Right kidney (tissue), 1 donor: ENCODE results near the gene SLC25A34.

Experiments
- DNase-seq: peaks from one replicate; pipeline ENCODE4 v3.0.0-alpha.2; 2016

The SLC25A34 gene

GRCh38 chr1:15775706-15776105 lies 39.6 kb downstream of the SLC25A34 start:
- DNase-seq, result no peak

GRCh38 chr1:15777909-15778707 lies 42.0 kb downstream of the SLC25A34 start:
- DNase-seq, result no peak

GRCh38 chr1:15785683-15786082 lies 49.6 kb downstream of the SLC25A34 start:
- DNase-seq, result no peak

- DNase-seq, result no peak
Observed at GRCh38 chr1:15786581-15786980, 50.5 kb downstream of the SLC25A34 start.

- no peak for DNase-seq
Observed at GRCh38 chr1:15788624-15789301, 52.7 kb downstream of the SLC25A34 start.
